Liver (tissue), 9 donors: ENCODE measurements around the gene CLIC6. TPM values are rescaled to one million over a fixed set of nuclear protein-coding genes. Genes with fewer than 3 reads are reported as not detected.

Experiments used
- DNase-seq: peaks from one replicate; pipeline ENCODE4 v3.0.0-alpha.2; 2017; ENCODE audit warnings: low spot score
- H3K27ac ChIP-seq, 2 donors: one replicate each; pipeline ENCODE4 v1.7.0; 2013; ENCODE audit warnings: inconsistent platforms in 2 of 2, low read length in 2 of 2, control low read depth in 1 of 2, low read depth in 1 of 2, mild to moderate bottlenecking in 1 of 2
- H3K27me3 ChIP-seq, 4 donors: one replicate each; pipeline versions ENCODE4 v1.6.1 to v1.7.0; 2013; ENCODE audit warnings: low read length in 3 of 4, inconsistent platforms in 1 of 4, mild to moderate bottlenecking in 1 of 4, moderate library complexity in 1 of 4; ENCODE audit not compliant: control insufficient read depth in 4 of 4, insufficient read depth in 4 of 4
- H3K36me3 ChIP-seq, 4 donors: one replicate each; pipeline versions ENCODE4 v1.6.1 to v1.7.0; 2013; ENCODE audit warnings: low read length in 3 of 4, mild to moderate bottlenecking in 3 of 4, low read depth in 1 of 4, moderate library complexity in 1 of 4; ENCODE audit not compliant: control insufficient read depth in 4 of 4, insufficient read depth in 3 of 4
- H3K4me1 ChIP-seq, 4 donors: one replicate each; pipeline versions ENCODE4 v1.6.1 to v1.7.0; 2013; ENCODE audit warnings: low read length in 3 of 4, mild to moderate bottlenecking in 3 of 4, moderate library complexity in 1 of 4; ENCODE audit not compliant: control insufficient read depth in 4 of 4, insufficient read depth in 4 of 4
- H3K4me3 ChIP-seq, 3 donors: one replicate each; pipeline versions ENCODE4 v1.6.1 to v1.7.0; 2013; ENCODE audit warnings: low read length in 3 of 3, control low read depth in 1 of 3, low read depth in 1 of 3, mild to moderate bottlenecking in 1 of 3
- H3K9ac ChIP-seq, 2 donors: one replicate each; pipeline ENCODE4 v1.7.0; 2013; ENCODE audit warnings: low read length in 2 of 2, mild to moderate bottlenecking in 2 of 2, moderate library complexity in 2 of 2, control low read depth in 1 of 2, low read depth in 1 of 2
- H3K9me3 ChIP-seq, 4 donors: one replicate each; pipeline versions ENCODE4 v1.6.1 to v1.7.0; 2013; ENCODE audit warnings: low read length in 3 of 4; ENCODE audit not compliant: control insufficient read depth in 4 of 4
- EGR1 ChIP-seq, 2 donors: IDR thresholded peaks; 2 replicates each; pipeline ENCODE4 v1.6.1; 2016 to 2018; ENCODE audit warnings: antibody characterized with exemption in 2 of 2, low read depth in 2 of 2
- FOXA1 ChIP-seq: IDR thresholded peaks from 2 replicates; pipeline ENCODE4 v1.6.1; 2016; ENCODE audit warnings: antibody characterized with exemption
- FOXA2 ChIP-seq: IDR thresholded peaks from 2 replicates; pipeline ENCODE4 v1.6.1; 2016; ENCODE audit warnings: antibody characterized with exemption
- GABPA ChIP-seq, 2 donors: IDR thresholded peaks in 1 of 2; conservative IDR thresholded peaks in 1 of 2; 2 replicates each; pipeline ENCODE4 v1.6.1; 2016; ENCODE audit warnings: antibody characterized with exemption in 2 of 2, mild to moderate bottlenecking in 1 of 2, moderate library complexity in 1 of 2
- HNF4A ChIP-seq, 2 donors: conservative IDR thresholded peaks; 2 replicates each; pipeline ENCODE4 v1.6.1; 2016; ENCODE audit warnings: antibody characterized with exemption in 2 of 2, mild to moderate bottlenecking in 2 of 2
- HNF4G ChIP-seq: IDR thresholded peaks from 2 replicates; pipeline ENCODE4 v1.6.1; 2016; ENCODE audit warnings: antibody characterized with exemption
- JUND ChIP-seq, 2 donors: IDR thresholded peaks; 2 replicates each; pipeline ENCODE4 v1.6.1; 2016; ENCODE audit warnings: antibody characterized with exemption in 2 of 2
- NR2F2 ChIP-seq: IDR thresholded peaks from 2 replicates; pipeline ENCODE4 v1.6.1; 2016; ENCODE audit warnings: antibody characterized with exemption
- RAD21 ChIP-seq, 2 donors: IDR thresholded peaks; 2 replicates each; pipeline ENCODE4 v1.6.1; 2016; ENCODE audit warnings: antibody characterized with exemption in 2 of 2, mild to moderate bottlenecking in 2 of 2
- RXRA ChIP-seq, 2 donors: IDR thresholded peaks; 2 replicates each; pipeline ENCODE4 v1.6.1; 2017 to 2018; ENCODE audit warnings: antibody characterized with exemption in 2 of 2, mild to moderate bottlenecking in 1 of 2
- SP1 ChIP-seq: IDR thresholded peaks from 2 replicates; pipeline ENCODE4 v1.6.1; 2018; ENCODE audit warnings: antibody characterized with exemption, mild to moderate bottlenecking
- TAF1 ChIP-seq: conservative IDR thresholded peaks from 2 replicates; pipeline ENCODE4 v1.6.1; 2016; ENCODE audit warnings: antibody characterized with exemption, mild to moderate bottlenecking
- YY1 ChIP-seq: IDR thresholded peaks from 2 replicates; pipeline ENCODE4 v1.6.1; 2016; ENCODE audit warnings: antibody characterized with exemption, mild to moderate bottlenecking
- WGBS: extraction: QIAGEN DNeasy Blood & Tissue Kit; methylation state at CpG from one replicate; pipeline ENCODE4 v1.1.7; 2013; 5-methylcytosine and 5-hydroxymethylcytosine counted together
- polyA plus RNA-seq, 2 donors: library from polyadenylated mRNA; stranded (reverse) in 1 of 2; unstranded in 1 of 2; fragments of 200-250 nt in 1 of 2; fragments of >200 nt in 1 of 2; fragmentation: Nextera tagmentation in 1 of 2; extraction: Ambion mirVana in 1 of 2; gene quantifications; one replicate each; pipeline versions ENCODE4 v1.2.1 to v1.2.3, GENCODE V29; 2013 to 2015
- total RNA-seq, 2 donors: library from RNA; depleted of rRNA; stranded (reverse); fragments of >200 nt; gene quantifications; one replicate each; pipeline ENCODE4 v1.2.3, GENCODE V29; 2014
- TF ChIP-seq, protein P1 (sequence below): IDR thresholded peaks from 2 replicates; pipeline ENCODE4 v1.6.1; 2016; ENCODE audit warnings: antibody characterized with exemption
- TF ChIP-seq, protein P2 (sequence below): IDR thresholded peaks from 2 replicates; pipeline ENCODE4 v1.6.1; 2016; ENCODE audit warnings: antibody characterized with exemption, mild to moderate bottlenecking
- TF ChIP-seq, protein P3 (sequence below): IDR thresholded peaks from 2 replicates; pipeline ENCODE4 v1.6.1; 2016; ENCODE audit warnings: antibody characterized with exemption
- TF ChIP-seq, protein P4 (sequence below): IDR thresholded peaks from 2 replicates; pipeline ENCODE4 v1.6.1; 2016; ENCODE audit warnings: antibody characterized with exemption
- donor health status: healthy.
- donor health status: healthy.
- donor health status: healthy.
- donor health status: healthy.
- donor health status: healthy.

Gene CLIC6
- total and polyA plus RNA-seq, 4 donors: 0.05 to 0.59 (median 0.23) TPM

DNA sequence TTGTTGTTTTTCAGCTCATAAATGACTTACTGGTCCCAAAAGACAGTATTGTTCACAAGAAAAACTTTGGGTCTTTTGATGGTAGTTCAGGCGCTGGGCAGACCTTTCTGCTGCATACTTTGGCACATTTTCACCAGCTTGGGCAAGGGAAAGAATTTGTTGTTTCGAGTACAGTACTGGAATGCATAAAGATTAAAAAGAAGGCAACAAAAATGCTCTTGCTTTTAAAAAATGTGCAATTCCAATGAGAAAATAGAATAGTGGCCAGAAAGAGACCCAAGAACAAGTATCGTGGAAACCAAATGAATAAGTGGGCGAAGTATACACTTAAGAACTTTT lies 56.0 kb downstream of the CLIC6 start:
- no peaks in the 10 kb centered on the region for H3K4me1 ChIP-seq
- H3K4me3 ChIP-seq: no peak overlapping the region
- TF ChIP-seq, protein P1, sequence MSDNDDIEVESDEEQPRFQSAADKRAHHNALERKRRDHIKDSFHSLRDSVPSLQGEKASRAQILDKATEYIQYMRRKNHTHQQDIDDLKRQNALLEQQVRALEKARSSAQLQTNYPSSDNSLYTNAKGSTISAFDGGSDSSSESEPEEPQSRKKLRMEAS: no peak
- TF ChIP-seq, protein P2, sequence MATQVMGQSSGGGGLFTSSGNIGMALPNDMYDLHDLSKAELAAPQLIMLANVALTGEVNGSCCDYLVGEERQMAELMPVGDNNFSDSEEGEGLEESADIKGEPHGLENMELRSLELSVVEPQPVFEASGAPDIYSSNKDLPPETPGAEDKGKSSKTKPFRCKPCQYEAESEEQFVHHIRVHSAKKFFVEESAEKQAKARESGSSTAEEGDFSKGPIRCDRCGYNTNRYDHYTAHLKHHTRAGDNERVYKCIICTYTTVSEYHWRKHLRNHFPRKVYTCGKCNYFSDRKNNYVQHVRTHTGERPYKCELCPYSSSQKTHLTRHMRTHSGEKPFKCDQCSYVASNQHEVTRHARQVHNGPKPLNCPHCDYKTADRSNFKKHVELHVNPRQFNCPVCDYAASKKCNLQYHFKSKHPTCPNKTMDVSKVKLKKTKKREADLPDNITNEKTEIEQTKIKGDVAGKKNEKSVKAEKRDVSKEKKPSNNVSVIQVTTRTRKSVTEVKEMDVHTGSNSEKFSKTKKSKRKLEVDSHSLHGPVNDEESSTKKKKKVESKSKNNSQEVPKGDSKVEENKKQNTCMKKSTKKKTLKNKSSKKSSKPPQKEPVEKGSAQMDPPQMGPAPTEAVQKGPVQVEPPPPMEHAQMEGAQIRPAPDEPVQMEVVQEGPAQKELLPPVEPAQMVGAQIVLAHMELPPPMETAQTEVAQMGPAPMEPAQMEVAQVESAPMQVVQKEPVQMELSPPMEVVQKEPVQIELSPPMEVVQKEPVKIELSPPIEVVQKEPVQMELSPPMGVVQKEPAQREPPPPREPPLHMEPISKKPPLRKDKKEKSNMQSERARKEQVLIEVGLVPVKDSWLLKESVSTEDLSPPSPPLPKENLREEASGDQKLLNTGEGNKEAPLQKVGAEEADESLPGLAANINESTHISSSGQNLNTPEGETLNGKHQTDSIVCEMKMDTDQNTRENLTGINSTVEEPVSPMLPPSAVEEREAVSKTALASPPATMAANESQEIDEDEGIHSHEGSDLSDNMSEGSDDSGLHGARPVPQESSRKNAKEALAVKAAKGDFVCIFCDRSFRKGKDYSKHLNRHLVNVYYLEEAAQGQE: no peak
- TF ChIP-seq FOXA2: no peak
- no peak for TF ChIP-seq NR2F2
- no peak for TF ChIP-seq HNF4G
- TF ChIP-seq, protein P3, sequence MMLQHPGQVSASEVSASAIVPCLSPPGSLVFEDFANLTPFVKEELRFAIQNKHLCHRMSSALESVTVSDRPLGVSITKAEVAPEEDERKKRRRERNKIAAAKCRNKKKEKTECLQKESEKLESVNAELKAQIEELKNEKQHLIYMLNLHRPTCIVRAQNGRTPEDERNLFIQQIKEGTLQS: no peak
- no peak for TF ChIP-seq SP1
- no peak for TF ChIP-seq RAD21 (IDR thresholded peaks at IDR 0.05)
- TF ChIP-seq HNF4A (conservative IDR thresholded peaks at IDR 0.05): no peak
- no peak for TF ChIP-seq GABPA (IDR thresholded peaks at IDR 0.05 in 1 of 2, conservative IDR thresholded peaks at IDR 0.05 in 1 of 2)
- TF ChIP-seq YY1: no peak
- no peak for TF ChIP-seq JUND (IDR thresholded peaks at IDR 0.05)
- TF ChIP-seq, protein P4, sequence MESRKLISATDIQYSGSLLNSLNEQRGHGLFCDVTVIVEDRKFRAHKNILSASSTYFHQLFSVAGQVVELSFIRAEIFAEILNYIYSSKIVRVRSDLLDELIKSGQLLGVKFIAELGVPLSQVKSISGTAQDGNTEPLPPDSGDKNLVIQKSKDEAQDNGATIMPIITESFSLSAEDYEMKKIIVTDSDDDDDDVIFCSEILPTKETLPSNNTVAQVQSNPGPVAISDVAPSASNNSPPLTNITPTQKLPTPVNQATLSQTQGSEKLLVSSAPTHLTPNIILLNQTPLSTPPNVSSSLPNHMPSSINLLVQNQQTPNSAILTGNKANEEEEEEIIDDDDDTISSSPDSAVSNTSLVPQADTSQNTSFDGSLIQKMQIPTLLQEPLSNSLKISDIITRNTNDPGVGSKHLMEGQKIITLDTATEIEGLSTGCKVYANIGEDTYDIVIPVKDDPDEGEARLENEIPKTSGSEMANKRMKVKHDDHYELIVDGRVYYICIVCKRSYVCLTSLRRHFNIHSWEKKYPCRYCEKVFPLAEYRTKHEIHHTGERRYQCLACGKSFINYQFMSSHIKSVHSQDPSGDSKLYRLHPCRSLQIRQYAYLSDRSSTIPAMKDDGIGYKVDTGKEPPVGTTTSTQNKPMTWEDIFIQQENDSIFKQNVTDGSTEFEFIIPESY: no peak
- no peak for TF ChIP-seq RXRA (IDR thresholded peaks at IDR 0.05)
- TF ChIP-seq EGR1 (IDR thresholded peaks at IDR 0.05; ENCODE audit: low read depth in 2 of 2): no peak
- no peak for TF ChIP-seq TAF1
- no peak for TF ChIP-seq FOXA1
- DNase-seq: no peak
- 85% methylated on average over 4 of the region's 4 CpGs for WGBS
- no peak overlapping the region for H3K9ac ChIP-seq
- H3K27ac ChIP-seq: no peak overlapping the region
- no peaks in the 10 kb centered on the region for H3K9me3 ChIP-seq
- no peaks in the 10 kb centered on the region for H3K27me3 ChIP-seq
- H3K36me3 ChIP-seq: no peaks in the 10 kb centered on the region

DNA sequence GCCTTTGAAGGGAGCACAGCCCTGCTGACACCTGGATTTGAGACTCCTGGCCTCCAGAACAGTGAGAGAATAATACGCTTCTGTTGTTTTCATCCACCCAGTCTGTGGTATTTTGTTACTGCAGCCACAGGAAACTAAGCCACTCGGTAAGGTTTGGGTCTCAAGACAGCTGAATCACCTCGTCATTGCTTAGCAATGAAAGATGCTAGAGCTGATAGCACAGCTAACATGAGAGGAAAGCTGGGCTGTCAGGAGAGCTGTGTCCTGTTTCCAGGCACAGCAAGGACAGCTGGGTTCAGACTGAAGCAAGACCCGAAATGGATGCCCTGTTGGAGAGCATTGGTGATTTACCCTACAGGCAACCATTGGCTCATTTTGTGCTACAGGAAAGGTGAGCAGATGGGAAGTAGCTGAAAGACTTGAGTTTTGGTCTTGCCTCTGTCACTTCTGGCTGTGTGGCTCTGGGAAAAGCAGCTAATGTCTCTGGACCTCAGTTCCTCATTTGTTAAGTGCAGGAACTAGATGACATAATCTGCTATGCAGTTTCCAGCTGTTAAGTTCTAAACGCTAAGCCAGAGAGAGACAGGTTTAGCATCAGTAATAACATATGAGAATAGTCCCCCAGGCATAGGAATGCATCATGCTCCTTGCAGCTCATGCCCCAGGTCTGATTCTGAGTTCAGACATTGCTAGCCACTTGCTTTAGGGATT lies 58.0 kb downstream of the CLIC6 start:
- Histone ChIP-seq H3K9me3 (no peaks in the 10 kb centered on the region), H3K9ac (no peak overlapping the region), H3K27ac (no peak overlapping the region), H3K36me3 (no peaks in the 10 kb centered on the region), H3K27me3 (no peaks in the 10 kb centered on the region), H3K4me1 (no peaks in the 10 kb centered on the region), H3K4me3 (no peak overlapping the region)
- WGBS: 73% methylated on average over 5 of the region's 5 CpGs
- no peak for DNase-seq
- TF ChIP-seq FOXA1: no peak
- no peak for TF ChIP-seq NR2F2
- TF ChIP-seq HNF4A (conservative IDR thresholded peaks at IDR 0.05): no peak
- TF ChIP-seq GABPA (IDR thresholded peaks at IDR 0.05 in 1 of 2, conservative IDR thresholded peaks at IDR 0.05 in 1 of 2): no peak
- no peak for TF ChIP-seq RXRA (IDR thresholded peaks at IDR 0.05)
